Measurements from ENCODE around the gene MARCHF3.

DNA sequence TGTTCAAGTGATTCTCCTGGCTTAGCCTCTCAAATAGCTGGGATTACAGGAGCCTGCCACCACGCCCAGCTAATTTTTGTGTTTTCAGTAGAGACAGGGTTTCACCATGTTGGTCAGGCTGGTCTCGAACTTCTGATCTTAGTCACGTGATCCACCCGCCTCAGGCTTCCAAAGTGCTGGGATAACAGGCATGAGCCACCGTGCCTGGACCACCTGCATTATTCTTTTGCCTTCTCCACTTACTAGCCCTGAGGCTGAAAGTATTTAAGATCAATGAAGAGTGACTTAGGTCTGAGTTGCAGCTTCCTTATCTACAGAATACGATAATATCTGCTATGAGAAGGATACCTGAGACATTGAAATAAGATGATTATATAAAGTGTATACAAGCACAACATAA is 129.6 kb downstream of the MARCHF3 start:
- TF ChIP-seq CTCF (IDR thresholded peaks at IDR 0.05) (no peak), POLR2A (IDR thresholded peaks at IDR 0.05) (no peak)
